HG02884 (cell line): ENCODE results near the gene VSTM2B.

Experiments used
- ATAC-seq: cut with Tn5 transposase; IDR thresholded peaks from one replicate; pipeline ENCODE4 v1.9.1; 2021; ENCODE audit warnings: mild to moderate bottlenecking, moderate library complexity; ENCODE audit not compliant: unreplicated experiment

Gene VSTM2B

DNA sequence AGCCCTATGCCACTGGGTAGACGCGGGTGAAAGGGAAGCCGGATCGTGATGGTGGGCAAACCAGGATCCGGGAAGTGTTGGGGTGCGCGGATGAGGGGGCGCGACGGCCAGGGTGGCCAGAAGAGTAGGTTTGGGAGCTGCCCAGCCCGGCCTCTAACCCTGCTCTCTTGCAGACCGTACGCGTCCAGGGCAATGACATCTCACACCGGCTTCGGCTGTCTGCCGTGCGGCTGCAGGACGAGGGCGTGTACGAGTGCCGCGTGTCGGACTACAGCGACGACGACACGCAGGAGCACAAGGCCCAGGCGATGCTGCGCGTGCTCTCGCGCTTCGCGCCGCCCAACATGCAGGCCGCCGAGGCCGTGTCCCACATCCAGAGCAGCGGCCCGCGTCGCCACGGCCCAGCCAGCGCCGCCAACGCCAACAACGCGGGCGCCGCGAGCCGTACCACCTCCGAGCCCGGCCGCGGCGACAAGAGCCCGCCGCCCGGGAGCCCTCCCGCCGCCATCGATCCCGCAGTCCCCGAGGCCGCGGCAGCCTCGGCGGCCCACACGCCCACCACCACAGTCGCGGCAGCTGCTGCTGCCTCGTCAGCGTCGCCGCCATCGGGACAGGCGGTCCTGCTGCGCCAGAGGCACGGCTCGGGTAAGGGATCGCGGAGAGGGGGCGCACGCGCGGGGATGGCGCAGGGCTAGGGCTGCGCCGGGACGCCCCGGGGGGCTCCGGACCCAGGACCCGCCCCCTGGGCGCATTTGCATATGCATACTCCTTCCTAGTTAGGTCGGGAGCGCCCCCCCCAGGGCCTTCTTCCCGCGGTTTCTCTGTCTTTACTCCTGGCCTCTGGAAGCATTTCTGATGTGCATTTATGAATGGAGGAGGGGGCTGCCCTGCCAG is 4.1 kb downstream of the VSTM2B start:
- no peak for ATAC-seq

DNA sequence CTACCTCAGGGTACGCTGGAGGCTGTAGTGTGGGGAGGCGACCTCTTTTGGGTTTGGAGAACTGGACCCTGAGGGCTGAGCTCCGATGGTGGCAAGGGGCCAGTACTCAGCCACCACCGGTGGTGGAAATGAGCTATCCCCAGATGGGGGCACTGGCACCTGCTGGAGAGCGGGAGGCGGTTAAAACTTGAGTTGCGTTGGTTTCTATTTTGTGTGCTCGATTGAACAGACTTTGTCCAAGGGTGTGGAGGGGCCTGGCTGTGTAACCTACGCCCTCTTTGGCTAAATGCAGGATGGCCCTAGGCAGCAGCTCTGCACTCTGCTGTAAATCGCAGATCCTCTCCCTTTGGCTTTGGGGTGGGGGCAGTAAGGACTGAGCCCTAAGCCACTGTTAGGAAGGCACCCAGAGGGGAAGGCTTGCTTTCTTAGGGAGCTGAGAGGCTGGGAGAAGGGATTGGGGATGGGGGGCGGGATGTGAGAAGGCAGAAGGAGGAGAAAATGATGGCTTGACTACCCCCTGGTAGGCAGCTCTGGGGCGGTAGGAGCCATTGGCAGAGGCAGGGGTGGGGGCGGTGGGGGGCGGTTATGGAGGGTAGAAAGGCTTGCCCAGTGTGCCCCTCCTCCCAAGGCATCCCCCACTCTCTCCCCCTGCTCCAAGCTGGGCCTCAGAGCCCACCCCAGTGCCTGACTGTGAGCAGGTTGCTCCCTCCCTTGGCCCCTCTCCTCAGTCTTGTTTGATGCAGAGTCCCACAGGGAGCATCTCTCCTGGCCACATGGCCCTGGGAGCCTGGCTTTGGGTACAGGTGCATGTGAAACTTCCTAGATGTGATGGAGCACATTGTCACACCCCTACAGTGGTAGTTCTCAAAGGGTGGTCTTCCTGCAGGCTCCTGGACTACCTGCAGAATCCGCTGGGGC is 5.0 kb downstream of the VSTM2B start:
- no peak for ATAC-seq

DNA sequence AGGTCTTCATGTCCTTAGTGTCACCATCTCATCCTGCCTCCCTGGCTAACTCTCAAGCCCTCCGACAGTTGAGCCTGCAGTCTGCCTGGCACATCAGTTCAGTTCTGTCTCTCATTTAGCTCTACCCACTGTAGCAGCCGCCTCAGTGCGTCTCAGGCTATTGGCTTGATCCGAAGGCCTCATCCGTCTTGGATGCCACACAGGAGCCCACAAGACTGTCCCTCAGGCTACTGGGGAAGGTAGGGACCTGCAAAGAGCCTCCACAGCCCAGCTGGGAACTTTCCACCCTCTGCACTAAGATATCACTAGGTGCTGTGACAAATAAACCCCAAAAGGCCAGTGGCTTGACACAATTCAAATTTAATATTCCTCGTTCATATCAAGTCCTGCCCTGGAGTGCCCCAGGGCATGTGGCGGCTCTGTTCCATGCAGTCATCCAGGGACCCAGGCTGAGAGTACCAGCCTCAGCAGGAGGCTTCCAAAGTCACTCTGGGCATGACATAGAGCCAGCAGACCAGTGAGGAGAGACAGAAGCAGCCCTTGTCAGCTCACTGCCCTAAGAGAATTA is 5.7 kb downstream of the VSTM2B start:
- ATAC-seq, result no peak

DNA sequence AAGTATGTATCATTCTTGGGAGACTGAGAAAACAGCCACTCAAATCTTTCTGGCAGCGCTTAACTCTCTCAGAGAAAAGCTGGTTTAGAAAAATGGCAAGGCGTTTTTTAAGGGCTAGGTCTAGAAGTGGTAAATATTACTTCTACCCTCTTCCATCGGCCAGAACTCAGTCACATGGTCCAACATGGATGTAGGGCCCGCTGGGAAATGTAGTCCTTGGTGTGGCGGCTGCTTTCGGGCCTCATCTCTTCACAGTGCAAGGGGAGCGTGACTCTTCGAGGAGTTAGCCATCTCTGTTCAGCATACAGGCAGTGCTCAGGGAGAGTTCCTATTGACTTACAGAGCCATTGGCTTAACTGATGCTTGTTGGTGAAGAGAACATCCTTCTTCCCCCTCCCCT is 6.3 kb downstream of the VSTM2B start:
- no peak for ATAC-seq

DNA sequence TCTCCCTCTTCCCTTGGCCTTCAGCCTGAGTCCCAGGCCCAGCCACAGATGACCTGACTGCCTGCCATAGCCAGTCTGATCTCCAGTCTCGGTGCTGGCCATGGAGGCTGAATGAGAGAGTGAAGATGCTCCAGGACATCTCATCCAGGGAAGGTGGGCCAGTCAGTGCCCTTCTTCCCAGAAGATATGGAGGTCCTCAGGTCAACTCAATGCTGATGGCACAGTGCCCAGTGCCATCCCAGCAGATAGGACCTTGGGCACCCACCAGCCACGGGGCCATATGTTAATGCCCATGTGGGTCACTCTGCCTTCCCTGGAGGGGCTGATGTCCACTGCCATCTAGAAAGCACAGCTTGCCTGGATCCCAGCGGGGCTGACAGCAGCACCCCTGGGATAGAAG is 7.2 kb downstream of the VSTM2B start:
- ATAC-seq, result no peak

DNA sequence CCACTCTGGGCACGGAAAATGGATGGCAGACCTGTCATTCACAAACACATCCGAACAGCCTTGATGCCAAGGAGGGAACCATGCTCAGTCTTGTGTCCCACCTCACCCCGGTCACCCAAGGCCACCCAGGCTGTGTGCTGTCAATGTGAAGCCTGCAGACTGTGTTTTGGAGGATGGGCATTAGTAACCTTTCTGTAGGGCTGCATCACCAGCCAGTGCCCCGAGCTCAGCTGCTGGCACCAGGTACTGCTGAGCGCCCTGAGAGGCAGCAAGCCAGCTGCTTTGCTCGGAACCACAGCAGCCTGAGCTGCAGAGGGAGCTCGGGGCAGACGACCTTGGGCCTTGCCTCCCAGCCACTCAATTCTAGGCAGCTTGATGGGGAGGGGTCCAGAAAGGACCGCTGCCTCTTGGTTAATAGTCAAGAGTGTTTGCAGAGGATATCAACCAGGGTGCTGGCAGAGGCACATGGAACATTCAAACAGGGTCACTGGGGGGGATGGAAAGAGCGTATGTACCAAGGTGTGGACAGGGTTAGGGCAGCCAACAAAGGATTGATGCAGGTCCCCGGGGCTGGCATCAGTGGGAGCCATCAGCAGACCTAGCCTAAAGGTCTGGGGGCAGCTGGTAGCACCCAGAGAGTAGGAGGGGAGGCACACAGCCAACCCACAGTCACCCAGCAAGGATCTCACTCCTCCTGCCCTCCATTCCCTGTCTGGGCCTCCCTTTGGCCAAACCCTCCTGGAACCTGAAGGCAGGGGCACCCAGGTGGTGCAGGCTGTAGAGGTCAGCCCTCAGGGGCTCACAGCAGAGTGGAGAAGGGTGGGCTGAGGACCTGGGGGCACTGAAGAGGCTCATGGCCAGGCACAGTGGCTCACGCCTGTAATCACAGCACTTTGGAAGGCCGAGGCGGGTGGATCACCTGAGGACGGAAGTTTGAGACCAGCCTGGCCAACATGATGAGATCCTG is 8.1 kb downstream of the VSTM2B start:
- no peak for ATAC-seq

DNA sequence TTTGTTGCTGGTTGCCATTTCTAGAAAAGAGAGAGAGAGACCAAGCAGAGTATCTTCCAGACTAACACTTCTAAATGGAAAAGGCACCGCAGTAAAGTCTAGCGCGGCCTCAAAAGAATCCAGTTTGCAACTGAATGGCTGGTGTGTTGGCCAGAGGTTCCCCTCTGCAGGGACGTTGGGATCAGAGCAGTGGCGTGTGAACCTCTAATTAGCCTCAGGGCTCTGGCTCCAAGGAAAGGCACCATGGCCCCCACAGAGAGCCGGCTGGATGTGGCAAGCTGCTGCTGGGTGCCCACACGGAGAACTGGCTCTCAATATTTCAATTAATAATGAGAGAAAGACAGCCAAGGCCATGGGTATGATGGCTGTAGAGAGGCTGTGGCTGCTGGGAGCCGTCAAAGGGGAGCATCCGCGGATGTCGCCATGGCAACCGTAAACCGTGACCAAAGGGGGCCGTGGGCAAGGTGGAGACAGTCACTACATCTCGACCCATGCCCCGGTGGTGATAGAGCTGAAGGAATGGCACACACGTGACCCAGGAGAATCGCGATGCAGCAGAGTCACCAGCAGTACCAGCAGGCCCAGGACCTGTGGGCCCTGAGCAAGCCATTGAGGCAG is 9.5 kb downstream of the VSTM2B start:
- no peak for ATAC-seq

DNA sequence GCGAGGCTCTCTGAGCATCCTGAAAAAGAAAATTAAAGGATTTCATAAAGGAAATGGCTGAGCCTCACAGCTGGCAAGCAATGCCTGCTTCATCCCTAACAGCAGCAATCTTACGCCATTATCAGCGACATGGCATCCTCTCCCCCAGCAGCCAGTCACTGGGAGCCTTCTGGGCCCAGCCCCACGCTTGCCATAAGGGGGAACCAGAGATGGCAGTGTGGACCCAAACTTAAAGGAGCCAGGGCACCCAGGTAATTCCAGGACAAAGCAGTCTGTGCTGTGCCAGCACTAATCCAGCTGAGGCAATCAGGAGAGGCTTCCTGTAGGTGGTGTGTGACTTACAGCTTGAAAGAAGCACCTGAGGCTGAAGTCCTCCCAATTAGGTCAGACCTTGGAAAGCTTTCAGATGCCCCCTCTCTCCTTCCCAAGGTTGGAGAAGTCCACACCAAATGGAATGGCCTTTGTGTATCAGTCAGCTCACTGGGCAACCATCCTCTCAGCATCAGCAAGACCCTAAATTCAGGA is 10.3 kb downstream of the VSTM2B start:
- no peak for ATAC-seq

DNA sequence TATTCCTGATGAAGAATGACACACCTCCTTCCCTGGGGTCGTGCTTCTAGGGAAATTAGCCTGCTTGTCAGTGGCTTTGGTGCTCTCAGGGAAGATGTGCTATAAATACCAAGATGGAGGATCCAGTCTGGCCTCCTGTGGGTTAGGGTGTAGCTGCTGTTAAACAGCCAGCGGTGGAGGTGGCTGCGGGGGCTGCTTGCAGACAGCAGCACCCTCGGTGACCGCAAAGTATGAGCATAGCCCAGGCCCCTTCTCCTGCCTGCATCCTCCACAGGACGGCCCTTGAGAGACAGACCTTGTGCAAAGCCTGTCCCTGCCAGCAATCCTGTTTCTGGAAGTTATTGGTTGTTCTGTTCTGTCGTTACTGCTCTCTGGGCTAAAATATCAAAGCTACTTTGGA is 11.4 kb downstream of the VSTM2B start:
- ATAC-seq, result no peak

DNA sequence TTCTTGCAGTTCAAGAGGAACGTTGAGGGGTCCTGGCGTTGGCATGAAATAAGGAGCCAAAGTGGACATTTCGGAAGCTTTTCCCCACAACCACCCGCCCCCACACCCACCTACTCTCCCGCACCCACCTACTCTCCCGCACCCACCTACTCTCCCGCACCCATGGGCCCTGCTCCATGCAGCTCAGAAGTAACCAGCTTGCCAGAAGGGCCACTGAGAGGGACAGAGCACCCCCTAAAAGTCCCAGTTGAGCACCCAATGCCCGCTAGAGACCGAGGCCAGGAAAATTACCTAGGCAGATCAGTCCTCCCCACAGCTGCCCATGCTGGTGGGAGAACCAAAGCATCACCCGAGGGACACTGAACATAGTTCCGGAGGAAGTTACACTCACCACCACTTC is 11.8 kb downstream of the VSTM2B start:
- ATAC-seq, result no peak

DNA sequence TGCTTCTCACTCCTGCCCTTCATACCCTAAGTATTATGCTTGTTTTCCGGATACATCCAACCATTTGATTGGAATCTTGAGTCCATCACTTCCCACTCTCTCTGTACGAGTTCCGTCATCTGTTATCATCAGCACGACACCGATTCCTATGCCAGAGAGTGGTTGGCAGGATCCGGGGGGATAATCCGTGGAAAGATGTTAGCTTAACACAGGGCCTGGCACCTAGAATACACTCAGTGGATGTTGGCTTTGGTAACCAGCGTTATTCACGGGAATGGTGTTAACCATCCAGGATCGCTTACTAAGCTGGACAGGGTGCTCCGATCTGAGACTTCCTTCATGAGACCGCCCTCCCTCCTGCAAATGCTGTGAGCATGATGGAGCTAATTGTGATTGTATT is 12.4 kb downstream of the VSTM2B start:
- ATAC-seq, result no peak

DNA sequence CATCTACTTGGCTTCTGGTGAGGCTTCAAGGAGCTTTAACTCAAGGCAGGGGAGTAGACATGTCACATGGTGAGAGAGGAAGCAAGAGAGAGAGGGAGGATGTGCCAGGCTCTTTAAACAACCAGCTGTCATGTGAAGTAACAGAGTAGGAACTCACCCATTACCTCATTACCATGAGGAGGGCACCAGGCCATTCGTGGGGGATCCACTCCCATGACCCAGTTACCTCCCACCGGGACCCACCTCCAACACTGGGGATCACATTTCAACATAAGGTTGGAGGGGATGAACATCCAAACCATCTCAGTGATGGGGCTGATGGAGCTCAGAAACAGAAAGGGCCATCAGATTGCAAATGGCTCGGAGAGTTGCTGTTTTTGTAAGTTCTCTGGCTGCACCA is 12.9 kb downstream of the VSTM2B start:
- no peak for ATAC-seq

DNA sequence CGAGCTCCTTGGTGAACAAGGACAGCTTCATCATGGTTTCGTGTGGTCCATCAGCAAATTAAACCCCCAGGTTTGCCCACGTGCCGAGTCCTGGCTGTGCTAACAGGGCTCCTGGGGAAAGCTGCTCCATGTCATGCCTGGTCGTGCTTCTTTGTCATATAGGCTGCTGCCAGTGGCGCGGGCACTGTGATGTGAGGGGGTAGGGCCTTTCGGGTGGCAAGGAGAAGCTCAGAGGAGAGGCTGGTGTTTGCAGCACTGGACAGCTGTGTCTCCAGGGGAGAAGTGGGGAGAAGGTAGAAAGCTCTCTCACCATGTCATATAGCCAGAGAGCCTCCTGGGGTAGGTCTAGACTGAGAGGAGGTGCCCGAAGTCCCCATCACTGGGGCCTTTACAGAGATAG is 13.3 kb downstream of the VSTM2B start:
- no peak for ATAC-seq

DNA sequence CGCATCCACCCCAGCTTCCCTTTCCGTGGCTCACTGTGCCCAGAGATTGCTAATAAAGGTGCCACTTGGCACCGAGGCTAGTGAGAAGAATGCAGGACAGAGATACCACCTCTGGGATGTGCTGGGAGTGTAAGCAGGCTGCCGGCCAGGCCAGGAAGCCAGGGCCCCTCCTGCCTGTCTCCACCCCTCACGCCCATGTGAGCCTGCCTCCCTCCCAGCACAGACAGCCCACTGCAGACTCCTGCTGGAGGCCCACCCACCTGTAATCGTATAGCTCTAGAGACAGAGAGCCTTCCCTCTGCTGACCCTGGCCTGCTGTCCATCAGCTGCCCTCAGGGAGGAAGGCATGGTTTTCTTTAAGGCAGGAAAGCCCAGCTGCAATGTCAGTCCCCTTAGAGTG is 13.9 kb downstream of the VSTM2B start:
- no peak for ATAC-seq

DNA sequence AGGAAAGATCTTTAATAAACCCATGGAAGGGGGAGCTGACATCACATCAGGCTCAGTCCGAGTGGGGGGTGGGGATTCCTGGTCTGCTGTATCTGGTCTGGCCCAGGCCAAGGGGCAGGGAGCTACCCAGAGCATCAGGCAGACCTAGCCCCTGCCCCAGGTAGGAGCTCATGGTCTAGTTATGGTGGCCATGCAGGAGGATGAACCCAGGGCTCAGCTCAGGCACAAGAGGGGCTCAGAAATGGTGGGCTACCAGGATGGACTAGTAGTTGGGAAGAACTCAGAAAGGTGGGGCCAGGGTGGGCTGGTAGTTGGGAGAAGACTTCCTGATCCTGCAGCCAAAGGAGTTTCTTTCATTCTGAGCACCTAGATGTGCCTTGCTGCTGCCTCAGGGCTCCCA is 14.3 kb downstream of the VSTM2B start:
- ATAC-seq, result no peak

DNA sequence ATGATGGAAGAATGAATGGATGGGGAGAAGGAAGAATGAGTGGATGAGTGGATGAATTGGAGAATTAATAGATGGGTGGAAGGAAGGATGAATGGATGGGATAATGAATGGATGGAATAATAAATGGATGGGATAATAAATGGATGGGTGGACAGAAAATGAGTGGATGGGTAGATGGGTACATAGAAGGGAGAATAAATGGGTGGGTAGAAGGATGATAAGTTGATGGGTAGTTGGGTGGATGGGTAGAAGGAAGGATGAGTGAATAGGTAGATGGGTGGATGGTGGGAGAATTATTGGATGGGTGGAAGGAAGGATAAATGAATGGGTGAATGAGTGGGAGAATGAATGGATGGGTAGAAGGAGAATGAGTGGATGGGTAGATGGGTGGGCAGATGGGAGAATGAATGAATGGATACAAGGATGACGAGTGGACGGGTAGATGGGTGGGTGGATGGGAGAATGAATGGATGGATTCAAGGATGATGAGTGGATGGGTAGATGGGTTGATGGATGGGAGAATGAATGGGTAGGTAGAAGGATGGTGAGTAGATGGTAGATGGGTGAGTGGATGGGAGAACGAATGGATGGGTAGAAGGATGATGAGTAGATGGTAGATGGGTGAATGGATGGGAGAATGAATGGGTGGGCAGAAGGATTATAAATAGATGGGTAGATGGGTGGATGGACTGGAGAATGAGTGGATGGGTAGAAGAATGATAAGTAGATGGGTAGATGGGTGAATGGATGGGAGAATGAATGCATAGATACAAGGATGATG is 15.9 kb downstream of the VSTM2B start:
- no peak for ATAC-seq

DNA sequence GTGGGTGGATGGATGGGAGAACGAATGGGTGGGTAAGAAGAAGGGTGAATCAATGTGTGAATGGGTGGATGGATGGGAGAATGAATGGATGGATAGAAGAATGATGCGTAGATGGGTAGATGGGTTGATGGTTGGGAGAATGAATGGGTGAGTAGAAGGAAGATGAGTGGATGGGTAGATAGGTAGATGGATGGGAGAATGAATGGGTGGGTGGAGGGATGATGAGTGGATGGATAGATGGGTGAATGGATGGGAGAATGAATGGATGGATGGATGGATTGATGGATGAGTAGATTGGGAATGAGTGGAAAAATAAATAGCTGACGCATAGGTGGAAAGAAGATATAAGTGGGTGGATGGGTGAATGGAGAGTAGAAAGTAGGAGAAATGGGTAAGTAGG is 16.5 kb downstream of the VSTM2B start:
- no peak for ATAC-seq

DNA sequence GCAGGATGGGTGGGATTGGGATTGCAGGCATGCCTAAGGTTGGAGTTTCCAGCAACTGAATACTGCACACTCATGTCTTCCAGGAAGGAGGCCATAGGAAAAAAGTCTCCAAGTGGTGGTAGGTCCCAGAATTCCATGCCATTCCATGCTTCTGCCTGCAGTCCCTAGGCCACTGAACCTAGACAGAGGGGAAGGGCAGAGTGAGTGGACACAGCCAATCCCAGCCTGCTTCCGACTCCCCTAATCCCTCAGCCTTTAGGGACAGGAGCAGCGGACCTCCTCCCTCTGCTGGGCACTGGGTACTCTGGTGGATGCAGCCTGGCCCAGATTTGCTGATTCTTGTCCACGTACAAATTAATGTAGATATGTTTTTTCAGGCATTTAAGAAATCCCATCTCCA is 17.0 kb downstream of the VSTM2B start:
- ATAC-seq, result no peak

DNA sequence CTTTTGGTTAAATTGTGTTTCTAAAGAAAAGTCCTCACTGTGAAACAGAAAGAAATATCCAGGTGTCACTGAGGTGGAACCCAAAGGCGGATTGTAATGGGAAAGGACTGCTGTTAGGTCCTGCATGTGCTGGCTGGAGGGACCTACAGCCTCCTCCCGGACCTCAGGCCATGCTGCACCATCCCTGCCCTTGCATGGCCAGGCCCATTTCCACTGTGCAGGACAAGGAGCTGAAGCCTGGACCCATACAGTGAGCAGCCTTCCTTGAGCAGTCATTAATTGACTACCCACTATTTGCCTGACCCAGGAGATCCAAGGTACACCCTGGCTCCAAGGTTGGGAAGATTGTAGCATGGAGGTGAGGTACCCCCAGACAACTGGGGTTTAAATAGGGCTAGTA is 17.6 kb downstream of the VSTM2B start:
- no peak for ATAC-seq
